ENCODE data around the gene AKT2.
"Not testable (repeated sequence)": the region's sequence is repeated elsewhere in the genome, so short reads cannot be mapped to it uniquely, and the experiment has no call there.

Gene AKT2

GRCh38 chr19:40232949-40233810, 52.0 kb downstream of the AKT2 start:
- no peak for DNase-seq

DNA sequence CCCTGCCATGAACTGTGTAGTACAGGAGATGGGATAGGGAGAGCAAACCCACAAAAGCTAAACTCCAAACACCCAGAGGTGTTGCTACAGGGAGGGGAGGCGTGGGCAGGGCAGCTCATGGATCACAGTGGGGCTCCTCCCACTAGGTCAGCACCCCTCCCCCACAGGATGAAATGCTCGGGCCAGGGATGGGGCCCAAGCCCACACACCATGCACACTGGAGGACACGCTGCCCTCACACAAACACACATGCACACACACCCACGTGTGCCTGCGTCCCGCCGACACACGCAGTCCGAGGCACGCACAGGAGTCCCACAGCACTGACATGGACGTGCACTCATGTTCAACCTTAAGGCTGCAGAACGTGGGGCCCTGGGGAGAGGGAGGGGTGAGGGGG, 52.7 kb downstream of the AKT2 start:
- no peak for DNase-seq

GRCh38 chr19:40231544-40232424, 53.4 kb downstream of the AKT2 start:
- DNase-seq, result no peak

GRCh38 chr19:40231057-40231456, 54.1 kb downstream of the AKT2 start:
- DNase-seq, result no peak

DNA sequence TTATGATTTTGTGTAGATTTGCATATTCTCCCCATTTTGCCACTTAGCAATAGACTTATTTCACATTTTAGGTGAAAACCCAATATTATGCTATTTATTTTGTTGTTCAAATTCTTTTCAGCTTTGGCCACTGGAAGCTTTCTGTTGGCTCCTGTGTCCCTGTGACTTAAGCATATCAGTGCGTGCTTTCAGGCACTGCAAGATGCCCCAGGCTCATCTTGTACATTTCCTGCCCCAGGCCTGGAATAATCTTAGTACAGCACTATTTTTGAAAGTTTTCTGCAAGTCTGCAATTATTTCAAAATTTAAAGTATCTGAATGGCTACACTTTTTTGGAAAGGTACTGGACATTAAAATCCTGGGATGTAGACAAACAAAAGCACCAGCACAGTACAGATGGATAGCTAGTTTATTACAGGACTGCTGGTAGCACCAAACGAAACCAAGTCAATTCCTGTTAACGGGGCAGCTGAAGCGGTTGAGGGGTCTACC, 55.2 kb downstream of the AKT2 start:
- no peak for DNase-seq

- no peak for DNase-seq
These were observed 55.7 kb downstream of the AKT2 start for GRCh38 chr19:40229484-40229883.

DNA sequence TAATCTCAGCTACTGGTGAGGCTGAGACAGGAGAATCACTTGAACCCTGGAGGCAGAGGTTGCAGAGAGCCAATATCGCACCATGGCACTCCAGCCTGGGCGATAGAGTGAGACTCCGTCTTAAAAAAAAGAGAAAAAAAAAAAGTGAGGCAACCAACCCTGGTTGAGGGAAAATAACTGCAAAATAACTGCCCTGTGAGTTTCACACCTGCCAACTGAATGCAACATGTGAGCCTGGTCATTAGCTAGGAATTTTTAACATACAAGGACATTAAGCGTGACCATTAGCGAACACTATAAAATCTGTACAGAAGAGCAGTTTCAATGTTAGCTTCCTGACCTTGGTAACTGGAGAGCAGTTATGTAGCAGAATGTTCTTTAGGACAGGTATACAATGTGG, 56.3 kb downstream of the AKT2 start:
- DNase-seq, result no peak

DNA sequence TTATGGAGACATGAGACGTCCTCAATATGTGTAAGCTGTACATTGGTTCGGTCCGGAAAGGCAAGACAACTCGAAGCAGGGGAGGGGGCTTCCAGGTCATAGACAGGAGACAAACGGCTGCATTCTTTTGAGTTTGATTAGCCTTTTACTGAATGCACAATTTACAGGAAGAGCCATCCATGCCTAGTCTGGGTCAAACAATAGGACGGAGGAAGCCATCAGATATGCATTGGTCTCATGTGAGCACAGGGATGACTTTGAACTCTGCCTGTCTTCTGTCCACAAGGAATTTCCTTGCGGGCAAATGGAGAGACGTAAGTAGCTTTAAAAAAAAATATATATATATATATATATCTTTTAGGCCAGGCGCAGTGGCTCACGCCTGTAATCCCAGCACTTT, 56.8 kb downstream of the AKT2 start:
- no peak for DNase-seq

DNA sequence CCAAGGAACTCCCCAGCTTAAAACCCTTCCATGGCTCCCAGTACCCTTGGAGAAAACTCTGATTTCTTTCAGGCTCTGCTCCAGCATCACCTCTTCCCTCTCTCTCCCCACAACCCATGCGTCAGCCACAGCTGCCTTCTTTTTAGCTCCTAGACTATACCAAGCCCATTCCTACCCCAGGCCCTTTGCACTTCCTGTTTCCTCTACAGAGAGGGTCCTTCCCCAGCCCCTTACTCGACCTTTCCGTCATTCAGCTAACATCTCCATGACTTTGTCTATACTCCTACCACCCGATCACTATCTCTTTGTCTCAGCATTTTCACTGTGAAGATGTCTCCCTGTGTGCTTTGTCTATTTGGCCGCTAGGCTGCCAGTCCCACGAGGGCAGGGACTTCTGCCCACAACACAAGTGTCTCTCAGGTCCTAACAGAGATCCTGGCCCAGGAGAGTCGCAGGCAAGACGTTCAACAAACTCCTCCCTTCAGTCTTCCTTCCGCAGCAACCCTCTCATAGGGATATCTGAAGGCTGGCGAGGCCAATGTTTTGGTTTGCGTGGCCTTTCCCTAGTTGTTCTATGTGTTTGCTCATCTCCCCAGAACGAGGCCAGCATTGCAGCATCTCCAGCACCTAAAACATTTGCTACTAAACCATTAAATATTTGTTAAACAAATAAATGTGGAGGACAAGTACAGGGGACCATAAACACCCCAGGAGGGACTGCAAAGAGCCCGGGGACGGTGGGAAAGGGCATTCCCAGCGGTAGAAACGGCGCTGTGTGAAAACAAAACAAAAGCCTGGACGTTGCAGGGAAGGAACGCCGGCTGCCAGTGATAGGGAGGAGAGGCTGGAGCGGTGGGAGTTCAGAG, 59.5 kb downstream of the AKT2 start:
- no peak for DNase-seq

DNA sequence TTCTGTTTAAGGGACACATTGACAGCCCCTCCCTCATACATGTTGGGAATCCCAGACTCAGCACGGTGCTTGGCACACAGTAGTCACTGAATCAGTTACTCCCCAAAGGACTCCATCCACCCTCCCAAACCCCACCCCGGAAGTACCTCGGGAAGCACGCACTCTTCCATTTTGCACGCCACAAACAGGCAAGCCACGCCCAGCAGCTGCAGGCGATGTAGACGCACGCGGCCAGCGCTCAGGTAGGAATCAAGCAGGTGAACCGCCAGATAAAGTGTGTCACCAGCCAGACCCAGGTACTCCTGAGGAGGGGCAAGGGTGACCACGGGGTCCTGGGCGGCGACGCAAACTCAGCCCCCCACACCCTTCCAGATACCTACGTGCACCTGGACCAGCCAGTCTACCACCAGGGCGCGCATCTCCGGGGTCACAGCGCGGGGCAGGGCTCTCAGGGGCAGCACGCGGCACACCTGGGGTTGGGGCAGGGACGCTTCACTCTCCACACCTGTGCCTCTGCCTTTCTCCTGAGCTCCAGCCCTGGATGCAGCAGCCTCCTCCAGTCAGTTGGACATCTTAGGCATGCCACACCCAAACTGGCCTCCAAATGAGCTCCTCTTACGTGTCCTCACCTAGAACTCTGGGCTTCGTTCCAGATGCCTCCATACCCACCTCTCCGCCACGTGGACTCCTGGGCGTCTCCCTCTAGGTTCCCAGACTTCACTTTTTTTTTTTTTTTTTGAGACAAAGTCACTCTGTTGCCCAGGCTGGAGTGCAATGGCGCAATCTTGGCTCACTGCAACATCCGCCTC, 60.6 kb downstream of the AKT2 start:
- no peak for DNase-seq

- DNase-seq, result no peak
These were observed 61.9 kb downstream of the AKT2 start for GRCh38 chr19:40223135-40223822.

DNA sequence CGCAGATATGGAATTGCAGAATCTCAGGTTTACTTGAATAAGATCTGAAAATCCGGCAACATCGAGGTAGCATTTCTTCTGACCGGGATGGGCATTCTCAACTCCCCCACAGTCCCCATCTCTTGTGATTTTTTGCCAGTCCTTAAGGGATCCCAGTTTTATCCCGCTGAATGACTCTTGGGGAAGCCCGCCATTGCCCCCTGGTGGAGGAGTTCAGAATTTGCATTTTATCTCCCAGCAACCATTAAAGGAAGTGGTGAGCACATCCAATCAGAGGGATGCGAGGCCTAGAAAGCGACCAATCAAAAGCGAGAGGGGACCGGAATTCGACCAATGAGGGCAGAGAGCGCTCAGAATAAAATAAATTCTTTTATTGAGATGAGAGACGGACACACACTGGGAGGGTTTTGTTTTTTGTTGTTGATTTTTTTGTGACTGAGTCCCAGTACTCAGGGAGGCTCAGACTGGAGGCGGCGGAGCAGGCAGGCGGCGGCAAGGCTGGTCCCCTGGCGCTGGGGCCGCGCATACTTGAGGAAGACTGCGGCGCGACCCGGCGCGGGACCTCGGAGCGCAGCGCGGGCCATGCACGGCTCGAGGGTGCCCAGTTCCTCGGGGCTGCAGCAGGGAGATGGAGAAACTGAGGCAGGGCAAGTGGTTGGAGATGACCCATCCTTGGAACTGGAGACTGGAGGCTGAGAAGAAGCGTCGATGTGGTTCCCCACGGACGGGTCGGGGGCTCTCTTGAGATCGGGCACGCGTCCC, 63.1 kb downstream of the AKT2 start:
- peak; percentile 70 for DNase-seq

GRCh38 chr19:40220674-40221073, 64.5 kb downstream of the AKT2 start:
- no peak for DNase-seq

- no peak for DNase-seq
These were observed 65.3 kb downstream of the AKT2 start for GRCh38 chr19:40219721-40220276.

DNA sequence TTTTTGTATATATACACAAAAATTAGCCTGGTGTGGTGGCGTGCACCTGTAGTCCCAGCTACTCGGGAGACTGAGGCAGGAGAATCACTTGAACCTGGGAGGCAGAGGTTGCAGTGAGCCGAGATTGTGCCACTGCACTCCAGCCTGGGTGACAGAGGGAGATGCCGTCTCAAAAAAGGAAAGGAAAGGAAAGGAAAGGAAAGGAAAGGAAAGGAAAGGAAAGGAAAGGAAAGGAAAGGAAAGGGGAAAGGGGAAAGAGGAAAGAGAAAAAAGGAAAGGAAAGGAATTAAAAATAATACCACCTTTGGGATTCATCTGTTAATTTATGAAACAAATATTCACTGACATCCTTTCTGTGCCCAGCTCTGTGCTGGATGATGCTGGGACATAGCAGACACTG, 66.1 kb downstream of the AKT2 start:
- DNase-seq, result not testable (repeated sequence)

DNA sequence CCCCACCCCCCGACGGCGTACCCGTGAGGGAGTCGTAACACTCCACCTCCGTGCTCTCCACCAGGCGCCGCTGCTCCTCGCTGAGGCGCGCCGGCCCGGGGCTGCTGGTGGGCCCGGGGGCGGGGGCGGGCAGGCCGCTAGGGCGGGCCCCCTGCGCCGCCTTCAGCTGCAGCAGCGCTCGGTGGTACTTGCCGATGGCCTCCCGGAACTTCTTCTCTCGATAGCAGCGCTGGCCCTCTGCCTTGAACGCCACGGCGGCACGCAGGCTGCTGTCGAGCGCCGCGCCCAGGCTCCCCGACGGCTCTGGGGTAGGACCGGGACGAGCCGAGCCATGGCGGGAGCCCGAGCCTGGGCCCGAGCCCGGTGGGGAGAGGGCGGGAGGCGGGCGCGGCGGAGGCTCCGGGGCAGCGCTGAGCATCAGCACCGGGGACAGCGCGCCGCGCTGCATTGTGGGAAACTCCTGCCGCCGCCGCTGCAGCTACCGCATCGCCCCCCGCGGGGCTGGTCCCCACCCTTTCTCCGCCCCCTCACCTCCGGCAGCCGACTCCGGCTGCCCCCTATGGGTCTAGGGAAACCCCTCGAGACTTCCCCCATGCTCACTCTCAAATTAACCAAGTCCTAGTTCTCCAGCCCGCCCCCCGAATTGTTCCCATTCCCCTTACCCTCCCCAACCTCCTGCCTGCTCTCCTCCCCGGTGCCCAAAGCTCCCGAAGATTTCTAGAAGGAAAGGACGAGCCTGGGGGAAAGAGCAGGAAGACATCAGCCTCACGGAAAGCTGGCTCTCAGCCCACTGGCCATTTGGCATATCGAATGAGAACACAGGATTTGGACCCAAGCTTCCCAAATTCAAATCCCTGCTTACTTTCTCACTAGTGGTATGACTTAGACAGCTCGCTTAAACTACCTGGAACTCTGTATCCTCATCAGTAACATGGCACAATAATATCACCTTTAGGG, 66.9 kb downstream of the AKT2 start, which contains the start of gene TTC9B:
TSS of gene TTC9B (minus strand) at position 451 of the 957 bp plus-strand sequence. CDS start at position 448, 3 bp downstream.
- no peak for DNase-seq

DNA sequence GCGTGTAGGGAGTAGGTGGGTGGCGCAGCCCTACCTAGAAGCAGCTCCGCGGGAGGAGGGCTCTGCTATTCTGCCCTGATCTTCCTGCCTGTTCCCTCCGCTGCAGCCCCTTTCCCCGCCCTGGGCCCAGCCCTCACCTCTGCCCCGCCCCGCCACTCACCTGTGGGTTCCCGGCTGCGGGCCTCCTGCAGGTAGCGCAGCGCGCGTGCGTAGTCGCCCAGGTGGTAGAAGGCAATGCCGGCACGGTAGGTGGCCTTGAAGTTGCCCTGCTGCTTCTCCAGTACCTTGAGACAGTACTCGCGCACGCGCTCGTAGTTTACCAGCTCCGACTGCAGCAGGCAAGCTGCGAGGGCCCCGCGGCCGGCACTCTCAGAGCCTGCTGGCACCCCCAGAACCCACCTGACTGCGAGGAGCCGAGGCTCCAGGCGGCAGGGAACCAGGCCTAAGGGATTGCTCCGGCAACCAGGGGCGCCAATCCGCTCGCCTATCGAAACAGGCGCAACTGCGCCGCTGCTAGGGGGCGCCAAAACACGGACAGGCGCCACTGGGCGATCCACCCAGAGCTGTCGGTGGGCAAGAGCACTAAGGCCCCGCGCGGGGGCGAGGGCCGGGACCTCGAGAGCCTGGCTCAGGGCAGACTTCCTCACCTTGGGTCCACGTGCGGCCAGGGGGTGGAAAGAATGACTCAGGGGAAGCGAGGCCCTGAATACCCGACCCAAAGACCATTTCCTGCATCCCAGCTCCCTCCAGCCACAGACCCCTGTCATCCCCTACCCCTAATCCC, 67.9 kb downstream of the AKT2 start:
- no peak for DNase-seq

DNA sequence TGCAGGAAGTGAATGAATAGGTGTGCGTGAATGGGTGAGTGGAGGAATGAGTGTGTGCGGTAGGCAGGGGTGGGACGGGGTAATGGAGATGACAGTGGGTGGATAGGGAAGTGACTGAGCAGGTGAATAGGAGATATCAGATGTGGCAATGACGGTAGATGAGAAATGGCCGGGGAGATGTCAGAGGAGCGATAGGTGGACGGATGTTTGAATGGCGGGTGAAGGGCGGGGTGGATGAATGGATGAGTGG, 68.4 kb downstream of the AKT2 start:
- DNase-seq, result no peak

All from GDM1 (cell line).